ENCODE results near the gene EIF3L.

The EIF3L gene

DNA sequence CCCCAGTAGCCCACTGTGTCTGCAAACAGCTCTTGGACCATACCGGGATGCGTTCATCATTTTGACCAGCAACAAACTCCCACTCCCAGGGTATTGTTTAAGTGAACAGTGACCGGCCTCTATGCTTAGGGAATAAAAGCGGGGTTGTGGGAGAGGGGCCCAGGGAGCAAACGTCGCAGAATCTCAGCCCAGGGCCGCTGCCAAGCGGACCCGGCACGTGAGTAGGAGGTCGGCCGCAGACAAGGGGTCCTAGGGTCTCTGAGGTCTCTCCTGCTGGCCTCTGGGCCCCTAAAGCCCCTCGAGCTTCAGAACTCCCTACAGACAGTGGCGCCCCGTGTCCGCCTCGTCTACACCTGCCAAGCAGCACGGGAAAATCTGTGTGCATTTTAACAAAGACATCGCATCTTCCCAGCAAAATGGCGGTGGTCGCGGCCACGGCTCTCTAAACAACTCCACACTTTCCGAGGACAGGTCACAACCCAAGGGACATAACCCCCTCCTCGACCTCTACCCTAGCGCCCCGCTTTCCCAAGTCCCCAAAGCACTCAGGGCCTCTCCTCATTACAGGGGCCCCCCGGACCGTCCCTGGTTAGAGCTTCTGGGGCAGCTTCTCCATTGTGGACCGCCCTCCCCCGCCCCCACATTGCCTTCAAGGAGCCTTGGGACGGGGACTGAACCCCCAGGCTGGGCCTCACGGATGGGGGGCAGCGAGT, 45.4 kb upstream of the EIF3L start:
- peak overlapping the region; percentile 60 for H2AFZ ChIP-seq
- H3K4me2 ChIP-seq (ENCODE audit: low read length): peak overlapping the region; percentile 76
- H3K79me2 ChIP-seq: no peaks in the 10 kb centered on the region
- peak overlapping the region; percentile 41 for H3K4me3 ChIP-seq (ENCODE audit: low read depth, low read length)
- H3K27ac ChIP-seq: no peak overlapping the region
- peaks cover 5% of the 10 kb centered on the region for H3K4me1 ChIP-seq
- H3K36me3 ChIP-seq (ENCODE audit: control insufficient read depth, insufficient read depth, low read length): no peaks in the 10 kb centered on the region
- H3K9ac ChIP-seq: no peak overlapping the region
- H3K9me3 ChIP-seq (ENCODE audit: control insufficient read depth, low read length): no peaks in the 10 kb centered on the region
- TF ChIP-seq, protein P1, sequence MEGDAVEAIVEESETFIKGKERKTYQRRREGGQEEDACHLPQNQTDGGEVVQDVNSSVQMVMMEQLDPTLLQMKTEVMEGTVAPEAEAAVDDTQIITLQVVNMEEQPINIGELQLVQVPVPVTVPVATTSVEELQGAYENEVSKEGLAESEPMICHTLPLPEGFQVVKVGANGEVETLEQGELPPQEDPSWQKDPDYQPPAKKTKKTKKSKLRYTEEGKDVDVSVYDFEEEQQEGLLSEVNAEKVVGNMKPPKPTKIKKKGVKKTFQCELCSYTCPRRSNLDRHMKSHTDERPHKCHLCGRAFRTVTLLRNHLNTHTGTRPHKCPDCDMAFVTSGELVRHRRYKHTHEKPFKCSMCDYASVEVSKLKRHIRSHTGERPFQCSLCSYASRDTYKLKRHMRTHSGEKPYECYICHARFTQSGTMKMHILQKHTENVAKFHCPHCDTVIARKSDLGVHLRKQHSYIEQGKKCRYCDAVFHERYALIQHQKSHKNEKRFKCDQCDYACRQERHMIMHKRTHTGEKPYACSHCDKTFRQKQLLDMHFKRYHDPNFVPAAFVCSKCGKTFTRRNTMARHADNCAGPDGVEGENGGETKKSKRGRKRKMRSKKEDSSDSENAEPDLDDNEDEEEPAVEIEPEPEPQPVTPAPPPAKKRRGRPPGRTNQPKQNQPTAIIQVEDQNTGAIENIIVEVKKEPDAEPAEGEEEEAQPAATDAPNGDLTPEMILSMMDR (IDR thresholded peaks at IDR 0.05): no peak
- no peaks in the 10 kb centered on the region for H3K27me3 ChIP-seq (ENCODE audit: control insufficient read depth, insufficient read depth, low read length)

DNA sequence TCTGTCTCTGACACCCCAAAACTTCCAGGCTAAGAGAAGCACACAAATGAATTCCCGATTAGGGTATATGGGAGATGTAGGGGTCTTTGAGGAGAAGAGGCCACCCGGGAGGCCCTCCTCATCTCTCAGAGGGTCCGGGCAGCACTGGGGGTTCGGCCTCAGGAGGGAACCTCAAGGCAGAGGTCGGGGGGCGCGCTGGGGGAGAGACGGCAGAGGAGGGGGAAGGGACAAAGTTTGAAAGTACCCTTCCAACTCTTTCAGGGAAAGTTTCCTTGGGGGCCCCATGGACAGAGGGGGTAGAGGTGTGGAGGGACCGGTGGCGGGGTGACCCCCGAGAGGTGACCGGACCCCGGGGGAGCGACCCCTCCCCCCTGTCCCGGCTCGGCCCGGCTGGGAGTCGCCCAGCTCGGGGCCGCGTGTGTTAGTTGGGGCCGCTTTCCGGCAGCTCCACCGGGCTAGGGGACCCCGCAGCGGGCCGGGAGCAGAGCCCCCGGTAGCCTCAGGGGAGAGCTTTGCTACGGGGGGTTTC, 44.8 kb upstream of the EIF3L start:
- Histone ChIP-seq H3K27me3 (ENCODE audit: control insufficient read depth, insufficient read depth, low read length) (no peaks in the 10 kb centered on the region), H3K4me1 (peaks cover 5% of the 10 kb centered on the region), H3K79me2 (no peaks in the 10 kb centered on the region), H3K9ac (no peak overlapping the region), H3K4me3 (ENCODE audit: low read depth, low read length) (peak overlapping the region; percentile 41), H3K4me2 (ENCODE audit: low read length) (peak overlapping the region; percentile 76), H3K27ac (no peak overlapping the region), H3K36me3 (ENCODE audit: control insufficient read depth, insufficient read depth, low read length) (no peaks in the 10 kb centered on the region), H3K9me3 (ENCODE audit: control insufficient read depth, low read length) (no peaks in the 10 kb centered on the region), H2AFZ (peak overlapping the region; percentile 60)
- TF ChIP-seq, protein P1 (IDR thresholded peaks at IDR 0.05): no peak

DNA sequence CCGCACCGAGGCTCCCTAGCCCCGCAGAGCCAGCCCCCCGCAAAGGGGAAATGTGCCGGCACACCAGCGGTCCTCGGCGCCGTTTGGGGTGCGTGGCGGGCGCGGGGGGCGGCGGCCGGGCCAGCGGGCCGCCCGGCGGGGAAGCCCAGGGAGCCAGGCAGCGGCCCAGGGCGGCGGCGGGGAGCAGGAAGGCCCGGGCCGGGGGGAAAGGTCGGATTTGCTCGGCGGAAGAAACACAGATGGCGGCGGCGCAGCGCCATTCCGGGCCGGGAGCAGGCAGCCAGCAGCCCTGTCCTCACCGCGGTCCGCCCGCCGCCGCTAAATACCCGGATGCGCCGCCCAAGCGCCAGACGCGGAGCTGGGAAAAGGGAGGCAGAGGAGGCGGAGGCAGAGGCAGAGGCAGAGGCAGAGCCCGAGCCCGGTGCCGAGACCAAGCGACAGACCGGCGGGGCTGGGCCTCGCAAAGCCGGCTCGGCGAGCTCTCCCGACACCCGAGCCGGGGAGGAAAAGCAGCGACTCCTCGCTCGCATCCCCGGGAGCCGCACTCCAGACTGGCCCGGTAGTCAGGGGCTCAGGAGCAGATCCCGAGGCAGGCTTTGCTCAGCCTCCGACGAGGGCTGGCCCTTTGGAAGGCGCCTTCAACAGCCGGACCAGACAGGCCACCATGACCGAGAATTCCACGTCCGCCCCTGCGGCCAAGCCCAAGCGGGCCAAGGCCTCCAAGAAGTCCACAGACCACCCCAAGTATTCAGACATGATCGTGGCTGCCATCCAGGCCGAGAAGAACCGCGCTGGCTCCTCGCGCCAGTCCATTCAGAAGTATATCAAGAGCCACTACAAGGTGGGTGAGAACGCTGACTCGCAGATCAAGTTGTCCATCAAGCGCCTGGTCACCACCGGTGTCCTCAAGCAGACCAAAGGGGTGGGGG, 44.1 kb upstream of the EIF3L start:
- Histone ChIP-seq H3K36me3 (ENCODE audit: control insufficient read depth, insufficient read depth, low read length) (no peaks in the 10 kb centered on the region), H3K9ac (no peak overlapping the region), H3K27ac (peak overlapping the region; percentile 83), H3K4me3 (ENCODE audit: low read depth, low read length) (peak overlapping the region; percentile 83), H2AFZ (peak overlapping the region; percentile 90), H3K4me1 (peaks cover 5% of the 10 kb centered on the region), H3K79me2 (no peaks in the 10 kb centered on the region), H3K9me3 (ENCODE audit: control insufficient read depth, low read length) (no peaks in the 10 kb centered on the region), H3K27me3 (ENCODE audit: control insufficient read depth, insufficient read depth, low read length) (no peaks in the 10 kb centered on the region), H3K4me2 (ENCODE audit: low read length) (peak overlapping the region; percentile 99)
- TF ChIP-seq, protein P1 (IDR thresholded peaks at IDR 0.05): no peak

DNA sequence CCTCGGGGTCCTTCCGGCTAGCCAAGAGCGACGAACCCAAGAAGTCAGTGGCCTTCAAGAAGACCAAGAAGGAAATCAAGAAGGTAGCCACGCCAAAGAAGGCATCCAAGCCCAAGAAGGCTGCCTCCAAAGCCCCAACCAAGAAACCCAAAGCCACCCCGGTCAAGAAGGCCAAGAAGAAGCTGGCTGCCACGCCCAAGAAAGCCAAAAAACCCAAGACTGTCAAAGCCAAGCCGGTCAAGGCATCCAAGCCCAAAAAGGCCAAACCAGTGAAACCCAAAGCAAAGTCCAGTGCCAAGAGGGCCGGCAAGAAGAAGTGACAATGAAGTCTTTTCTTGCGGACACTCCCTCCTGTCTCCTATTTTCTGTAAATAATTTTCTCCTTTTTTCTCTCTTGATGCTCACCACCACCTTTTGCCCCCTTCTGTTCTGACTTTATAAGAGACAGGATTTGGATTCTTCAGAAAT, 43.4 kb upstream of the EIF3L start:
- peak overlapping the region; percentile 90 for H2AFZ ChIP-seq
- H3K9ac ChIP-seq: no peak overlapping the region
- H3K27me3 ChIP-seq (ENCODE audit: control insufficient read depth, insufficient read depth, low read length): no peaks in the 10 kb centered on the region
- TF ChIP-seq, protein P1 (IDR thresholded peaks at IDR 0.05): no peak
- peak overlapping the region; percentile 83 for H3K4me3 ChIP-seq (ENCODE audit: low read depth, low read length)
- no peaks in the 10 kb centered on the region for H3K36me3 ChIP-seq (ENCODE audit: control insufficient read depth, insufficient read depth, low read length)
- peak overlapping the region; percentile 99 for H3K4me2 ChIP-seq (ENCODE audit: low read length)
- H3K27ac ChIP-seq: peak overlapping the region; percentile 83
- H3K4me1 ChIP-seq: peaks cover 5% of the 10 kb centered on the region
- no peaks in the 10 kb centered on the region for H3K9me3 ChIP-seq (ENCODE audit: control insufficient read depth, low read length)
- no peaks in the 10 kb centered on the region for H3K79me2 ChIP-seq

Measured in parathyroid adenoma (tissue), 2 donors.